ENCODE results near the gene NRN1.

DNA sequence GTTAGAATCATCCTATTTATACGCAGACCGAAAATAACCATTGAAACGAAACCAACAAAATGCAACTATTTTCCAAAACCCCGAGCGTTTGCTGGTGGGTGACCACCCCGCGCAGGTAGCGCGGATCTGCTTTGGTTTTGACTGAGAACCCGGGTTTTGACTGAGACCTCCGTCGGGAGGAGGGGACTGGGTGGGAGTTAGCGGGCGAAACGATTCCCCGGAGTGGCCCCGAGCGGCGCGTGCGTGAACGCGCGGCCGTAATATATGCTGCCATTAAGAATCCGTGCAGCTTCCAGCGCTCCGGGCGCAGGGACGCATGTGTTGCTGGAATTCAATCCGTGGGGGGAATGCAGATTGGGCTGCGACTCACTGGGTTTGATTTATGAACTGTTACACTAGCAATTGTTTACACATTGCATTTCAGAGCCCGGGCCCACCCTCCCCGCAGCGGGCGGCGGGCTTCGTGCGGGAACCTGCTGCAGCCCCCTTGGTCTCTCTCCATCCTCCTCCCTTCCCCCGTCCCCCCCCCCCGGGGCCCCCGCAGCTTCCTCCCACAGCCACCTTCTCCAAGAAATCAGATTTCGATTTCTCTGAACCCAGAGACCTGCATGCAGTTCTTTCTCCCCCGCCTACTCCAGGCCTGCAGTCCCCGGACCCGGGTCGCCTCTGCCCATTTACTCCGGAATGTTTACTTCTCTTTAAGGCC, 9.9 kb downstream of the NRN1 start:
- TF ChIP-seq, protein P1, sequence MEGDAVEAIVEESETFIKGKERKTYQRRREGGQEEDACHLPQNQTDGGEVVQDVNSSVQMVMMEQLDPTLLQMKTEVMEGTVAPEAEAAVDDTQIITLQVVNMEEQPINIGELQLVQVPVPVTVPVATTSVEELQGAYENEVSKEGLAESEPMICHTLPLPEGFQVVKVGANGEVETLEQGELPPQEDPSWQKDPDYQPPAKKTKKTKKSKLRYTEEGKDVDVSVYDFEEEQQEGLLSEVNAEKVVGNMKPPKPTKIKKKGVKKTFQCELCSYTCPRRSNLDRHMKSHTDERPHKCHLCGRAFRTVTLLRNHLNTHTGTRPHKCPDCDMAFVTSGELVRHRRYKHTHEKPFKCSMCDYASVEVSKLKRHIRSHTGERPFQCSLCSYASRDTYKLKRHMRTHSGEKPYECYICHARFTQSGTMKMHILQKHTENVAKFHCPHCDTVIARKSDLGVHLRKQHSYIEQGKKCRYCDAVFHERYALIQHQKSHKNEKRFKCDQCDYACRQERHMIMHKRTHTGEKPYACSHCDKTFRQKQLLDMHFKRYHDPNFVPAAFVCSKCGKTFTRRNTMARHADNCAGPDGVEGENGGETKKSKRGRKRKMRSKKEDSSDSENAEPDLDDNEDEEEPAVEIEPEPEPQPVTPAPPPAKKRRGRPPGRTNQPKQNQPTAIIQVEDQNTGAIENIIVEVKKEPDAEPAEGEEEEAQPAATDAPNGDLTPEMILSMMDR (IDR thresholded peaks at IDR 0.05): no peak
- TF ChIP-seq POLR2A (IDR thresholded peaks at IDR 0.05): no peak

Data from heart left ventricle (tissue), 13 donors.